ENCODE results near the gene SIPA1L2.

Gene SIPA1L2

DNA sequence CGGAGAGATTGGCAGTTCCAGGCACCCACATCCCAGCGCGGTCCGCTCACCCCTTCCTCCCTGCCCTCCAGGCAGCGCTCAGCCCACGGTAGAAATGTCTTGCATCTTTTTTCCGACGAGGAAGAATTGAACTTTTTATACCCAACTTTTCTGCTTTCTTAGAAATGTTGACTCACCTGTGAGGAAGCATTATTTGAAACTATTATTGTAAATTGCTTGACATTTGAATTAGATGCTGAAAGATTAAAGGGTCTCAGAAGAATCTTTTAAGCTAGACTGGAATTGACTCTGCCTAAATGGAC, 912 bp upstream of the SIPA1L2 start:
- FAIRE-seq (no peak), DNase-seq (ENCODE audit: insufficient read length, low spot score) (no peak)
- TF ChIP-seq POLR2AphosphoS5 (IDR thresholded peaks at IDR 0.05; ENCODE audit: low read depth, low read length) = no peak
- TF ChIP-seq SPI1 (IDR thresholded peaks at IDR 0.05; ENCODE audit: low read depth, low read length) = no peak
- TF ChIP-seq POU2F2 (IDR thresholded peaks at IDR 0.05; ENCODE audit: low read depth, low read length) = no peak
- no peak for TF ChIP-seq TAF1 (IDR thresholded peaks at IDR 0.05; ENCODE audit: low read depth, low read length)
- TF ChIP-seq POLR2A (IDR thresholded peaks at IDR 0.05; ENCODE audit: low read depth, low read length) = no peak
- TF ChIP-seq PAX5 (IDR thresholded peaks at IDR 0.05; ENCODE audit: insufficient read depth, low read length, severe bottlenecking) = no peak

DNA sequence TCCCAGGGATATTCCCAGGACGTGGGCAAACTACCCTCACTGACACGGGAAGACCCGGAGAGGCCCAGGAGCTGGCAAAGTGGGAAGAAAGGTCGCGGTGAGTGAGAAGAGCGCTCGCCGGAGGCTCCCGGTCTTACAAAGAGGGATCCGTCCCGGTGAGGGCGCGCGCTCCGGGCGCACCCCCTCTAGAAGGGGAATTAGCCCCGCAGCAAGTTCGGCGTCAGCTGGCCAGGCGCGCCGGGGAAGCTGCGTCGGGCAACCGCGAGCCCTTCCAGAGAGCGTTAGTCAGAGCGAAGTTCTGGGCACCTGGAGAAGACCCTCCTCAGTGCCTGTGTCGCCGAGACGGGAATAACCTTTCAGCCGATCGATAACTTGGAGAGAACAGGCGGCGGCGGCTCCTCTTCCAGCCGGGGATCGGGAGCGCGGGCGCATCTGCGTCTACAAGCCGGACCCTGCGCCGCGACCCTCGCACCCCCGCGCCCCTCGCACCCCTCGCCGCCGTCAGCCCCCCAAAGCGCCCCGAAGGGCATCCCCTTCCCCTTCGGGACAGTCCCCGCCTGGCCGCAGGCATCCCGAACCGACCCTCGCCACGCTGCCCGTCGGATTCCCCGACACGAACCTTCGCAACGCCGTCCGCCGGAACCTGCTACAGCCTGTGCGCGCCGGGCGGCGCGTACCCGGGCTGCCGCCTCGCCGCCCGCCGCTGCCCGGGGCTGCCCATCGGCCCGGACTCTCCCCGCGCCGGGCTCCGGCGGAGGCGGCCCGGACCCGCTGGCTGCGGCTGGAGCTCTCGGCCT, 485 bp downstream of the SIPA1L2 start:
- FAIRE-seq (no peak), DNase-seq (ENCODE audit: insufficient read length, low spot score) (no peak)
- TF ChIP-seq TAF1 (IDR thresholded peaks at IDR 0.05; ENCODE audit: low read depth, low read length) (no peak), POLR2AphosphoS5 (IDR thresholded peaks at IDR 0.05; ENCODE audit: low read depth, low read length) (no peak), PAX5 (IDR thresholded peaks at IDR 0.05; ENCODE audit: insufficient read depth, low read length, severe bottlenecking) (no peak), SPI1 (IDR thresholded peaks at IDR 0.05; ENCODE audit: low read depth, low read length) (no peak), POU2F2 (IDR thresholded peaks at IDR 0.05; ENCODE audit: low read depth, low read length) (no peak), POLR2A (IDR thresholded peaks at IDR 0.05; ENCODE audit: low read depth, low read length) (no peak)

DNA sequence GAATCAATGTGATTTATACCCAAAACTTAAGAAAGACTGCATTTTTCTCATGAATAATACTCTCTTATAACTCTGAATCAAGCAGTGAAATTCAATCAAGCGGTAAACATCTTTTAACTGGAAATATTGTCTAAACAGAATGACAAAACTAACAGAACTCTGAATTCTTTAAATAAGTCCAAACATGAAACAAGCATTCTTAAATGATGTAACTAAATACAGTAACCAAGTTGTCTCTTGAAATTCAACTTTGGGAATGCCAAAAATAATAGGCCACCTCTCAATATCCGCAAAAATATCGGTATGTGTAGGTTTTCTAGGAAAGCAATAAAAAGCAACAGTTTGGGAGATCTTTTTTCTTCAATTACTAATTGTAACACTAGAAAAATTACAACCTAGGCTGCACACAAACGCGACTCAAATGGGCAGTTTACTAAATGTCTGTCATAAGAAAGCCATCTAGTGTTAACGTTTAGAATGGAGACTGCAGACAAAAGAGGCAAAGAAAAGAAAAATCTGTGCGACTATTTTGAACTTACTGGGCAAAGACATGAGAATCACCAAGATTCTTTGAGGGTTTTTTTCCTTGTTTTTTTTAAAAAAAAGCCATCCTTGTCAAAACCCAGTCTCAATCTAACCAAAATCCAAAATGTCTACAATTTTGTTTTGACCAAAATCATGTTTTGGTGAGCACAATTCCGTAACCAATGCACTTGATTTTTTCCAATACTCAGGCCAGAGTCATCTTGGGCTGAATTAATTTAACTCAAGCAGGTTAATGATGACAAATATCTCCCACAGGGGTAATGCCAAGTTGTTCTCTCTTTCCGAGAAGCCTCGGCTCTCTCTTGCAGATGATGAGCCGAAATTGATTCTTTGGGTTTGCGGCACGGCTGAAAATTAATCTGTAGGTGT, 1.3 kb downstream of the SIPA1L2 start:
- DNase-seq (ENCODE audit: insufficient read length, low spot score) = no peak
- TF ChIP-seq POU2F2 (IDR thresholded peaks at IDR 0.05; ENCODE audit: low read depth, low read length) = no peak
- TF ChIP-seq TAF1 (IDR thresholded peaks at IDR 0.05; ENCODE audit: low read depth, low read length) = no peak
- no peak for TF ChIP-seq POLR2AphosphoS5 (IDR thresholded peaks at IDR 0.05; ENCODE audit: low read depth, low read length)
- TF ChIP-seq POLR2A (IDR thresholded peaks at IDR 0.05; ENCODE audit: low read depth, low read length) = no peak
- no peak for TF ChIP-seq PAX5 (IDR thresholded peaks at IDR 0.05; ENCODE audit: insufficient read depth, low read length, severe bottlenecking)
- TF ChIP-seq SPI1 (IDR thresholded peaks at IDR 0.05; ENCODE audit: low read depth, low read length) = no peak
- FAIRE-seq = no peak

DNA sequence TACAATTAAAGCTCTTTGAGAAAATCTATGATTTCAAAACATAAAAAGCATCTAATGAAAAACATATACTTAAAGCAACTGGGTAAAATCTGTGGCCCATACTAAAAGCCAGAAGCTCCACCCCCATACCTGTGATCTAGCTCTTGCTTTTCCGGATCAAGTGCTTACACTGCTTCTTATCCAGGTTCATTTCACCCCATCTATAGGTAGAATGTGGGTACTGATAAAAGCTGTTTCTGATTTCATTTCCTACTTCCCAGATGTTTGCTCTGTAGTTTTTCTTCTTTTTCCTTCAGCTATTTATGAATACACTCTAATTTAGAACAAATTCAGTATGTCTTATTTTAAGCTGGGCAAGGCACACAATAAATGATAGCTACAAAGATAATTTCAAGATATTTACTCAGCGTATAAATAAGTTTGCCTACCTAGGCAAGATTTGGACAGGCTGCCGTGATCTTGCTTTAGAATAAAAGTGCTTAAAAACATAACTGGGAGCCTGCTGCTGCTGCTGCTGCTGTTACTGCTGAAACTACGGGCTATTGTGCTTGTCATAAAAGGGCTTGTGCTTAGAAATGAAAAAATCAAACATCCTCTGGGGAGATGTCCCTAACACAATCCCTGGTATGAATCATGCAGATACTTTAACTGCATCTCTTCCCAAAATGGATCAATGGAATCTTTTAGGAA, 2.1 kb downstream of the SIPA1L2 start:
- TF ChIP-seq TAF1 (IDR thresholded peaks at IDR 0.05; ENCODE audit: low read depth, low read length) = no peak
- TF ChIP-seq POLR2AphosphoS5 (IDR thresholded peaks at IDR 0.05; ENCODE audit: low read depth, low read length) = no peak
- TF ChIP-seq SPI1 (IDR thresholded peaks at IDR 0.05; ENCODE audit: low read depth, low read length) = no peak
- TF ChIP-seq PAX5 (IDR thresholded peaks at IDR 0.05; ENCODE audit: insufficient read depth, low read length, severe bottlenecking) = no peak
- no peak for TF ChIP-seq POU2F2 (IDR thresholded peaks at IDR 0.05; ENCODE audit: low read depth, low read length)
- TF ChIP-seq POLR2A (IDR thresholded peaks at IDR 0.05; ENCODE audit: low read depth, low read length) = no peak
- FAIRE-seq (no peak), DNase-seq (ENCODE audit: insufficient read length, low spot score) (no peak)

DNA sequence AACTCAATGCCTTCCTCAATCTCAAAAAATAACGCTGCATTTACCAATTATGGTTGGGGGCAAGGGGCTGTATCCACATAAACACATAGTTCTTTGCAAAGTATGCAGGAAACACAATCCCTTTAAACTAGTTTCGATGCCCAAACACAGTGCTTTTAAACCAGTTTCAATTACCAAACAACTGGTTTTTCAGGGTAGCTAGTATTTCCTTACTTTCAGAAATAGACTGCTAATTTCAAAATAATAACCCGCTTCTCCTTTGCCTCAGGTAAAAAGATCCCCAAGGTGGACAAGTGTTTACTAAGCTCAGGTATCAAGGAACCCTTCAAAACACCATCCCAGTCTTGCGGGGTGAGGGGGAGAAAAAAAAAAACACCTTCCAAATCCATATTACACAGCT, 2.8 kb downstream of the SIPA1L2 start:
- no peak for DNase-seq (ENCODE audit: insufficient read length, low spot score)
- no peak for FAIRE-seq
- TF ChIP-seq POLR2AphosphoS5 (IDR thresholded peaks at IDR 0.05; ENCODE audit: low read depth, low read length) (no peak), TAF1 (IDR thresholded peaks at IDR 0.05; ENCODE audit: low read depth, low read length) (no peak), SPI1 (IDR thresholded peaks at IDR 0.05; ENCODE audit: low read depth, low read length) (no peak), PAX5 (IDR thresholded peaks at IDR 0.05; ENCODE audit: insufficient read depth, low read length, severe bottlenecking) (no peak), POU2F2 (IDR thresholded peaks at IDR 0.05; ENCODE audit: low read depth, low read length) (no peak), POLR2A (IDR thresholded peaks at IDR 0.05; ENCODE audit: low read depth, low read length) (no peak)

DNA sequence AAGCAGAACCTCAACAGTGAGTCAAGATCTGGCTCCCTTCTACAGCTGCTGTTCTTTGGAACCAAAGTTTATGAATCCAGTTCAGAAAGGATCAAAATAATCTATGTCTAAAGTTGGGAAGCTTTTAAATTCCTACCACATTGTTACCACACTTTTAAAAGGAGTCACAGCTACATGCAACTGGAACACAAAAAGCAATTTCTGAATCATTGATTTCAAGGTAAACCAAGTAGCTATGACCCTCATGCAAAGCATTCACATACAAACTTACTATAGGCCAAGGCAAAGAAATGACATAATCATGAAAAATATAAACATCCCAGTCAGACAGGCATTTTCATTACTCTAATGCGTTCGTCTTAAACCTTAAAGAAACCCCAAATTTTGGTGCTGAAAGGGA, 3.5 kb downstream of the SIPA1L2 start:
- DNase-seq (ENCODE audit: insufficient read length, low spot score) (no peak), FAIRE-seq (no peak)
- TF ChIP-seq POLR2A (IDR thresholded peaks at IDR 0.05; ENCODE audit: low read depth, low read length) = no peak
- TF ChIP-seq TAF1 (IDR thresholded peaks at IDR 0.05; ENCODE audit: low read depth, low read length) = no peak
- TF ChIP-seq POU2F2 (IDR thresholded peaks at IDR 0.05; ENCODE audit: low read depth, low read length) = no peak
- TF ChIP-seq POLR2AphosphoS5 (IDR thresholded peaks at IDR 0.05; ENCODE audit: low read depth, low read length) = no peak
- no peak for TF ChIP-seq SPI1 (IDR thresholded peaks at IDR 0.05; ENCODE audit: low read depth, low read length)
- TF ChIP-seq PAX5 (IDR thresholded peaks at IDR 0.05; ENCODE audit: insufficient read depth, low read length, severe bottlenecking) = no peak

DNA sequence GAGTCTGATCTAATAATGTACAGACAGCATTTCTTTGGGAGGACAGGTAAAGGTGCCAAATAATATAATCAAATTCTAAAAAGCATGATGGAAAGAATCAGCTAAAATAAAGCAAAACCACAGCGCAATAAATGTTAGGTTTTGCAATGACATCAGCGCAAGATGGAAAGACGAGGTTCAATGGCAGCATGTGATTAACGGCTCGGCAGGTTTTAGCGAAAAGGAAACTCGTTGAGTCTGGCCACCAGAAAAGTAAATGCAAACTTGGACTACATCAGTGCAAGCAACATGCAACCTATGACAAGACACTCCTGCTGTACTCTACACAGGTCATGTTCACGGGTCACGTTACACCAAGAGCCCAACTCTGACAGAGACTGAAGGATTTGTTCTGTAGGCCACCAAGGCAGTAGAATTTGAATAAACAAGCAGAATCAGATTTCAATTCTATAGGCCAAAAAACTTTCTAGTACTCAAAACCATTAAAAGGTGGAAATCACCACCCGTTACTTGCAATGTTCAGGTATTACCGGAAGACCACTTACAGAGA, 4.5 kb downstream of the SIPA1L2 start:
- FAIRE-seq (no peak), DNase-seq (ENCODE audit: insufficient read length, low spot score) (no peak)
- TF ChIP-seq POU2F2 (IDR thresholded peaks at IDR 0.05; ENCODE audit: low read depth, low read length) (no peak), PAX5 (IDR thresholded peaks at IDR 0.05; ENCODE audit: insufficient read depth, low read length, severe bottlenecking) (no peak)

DNA sequence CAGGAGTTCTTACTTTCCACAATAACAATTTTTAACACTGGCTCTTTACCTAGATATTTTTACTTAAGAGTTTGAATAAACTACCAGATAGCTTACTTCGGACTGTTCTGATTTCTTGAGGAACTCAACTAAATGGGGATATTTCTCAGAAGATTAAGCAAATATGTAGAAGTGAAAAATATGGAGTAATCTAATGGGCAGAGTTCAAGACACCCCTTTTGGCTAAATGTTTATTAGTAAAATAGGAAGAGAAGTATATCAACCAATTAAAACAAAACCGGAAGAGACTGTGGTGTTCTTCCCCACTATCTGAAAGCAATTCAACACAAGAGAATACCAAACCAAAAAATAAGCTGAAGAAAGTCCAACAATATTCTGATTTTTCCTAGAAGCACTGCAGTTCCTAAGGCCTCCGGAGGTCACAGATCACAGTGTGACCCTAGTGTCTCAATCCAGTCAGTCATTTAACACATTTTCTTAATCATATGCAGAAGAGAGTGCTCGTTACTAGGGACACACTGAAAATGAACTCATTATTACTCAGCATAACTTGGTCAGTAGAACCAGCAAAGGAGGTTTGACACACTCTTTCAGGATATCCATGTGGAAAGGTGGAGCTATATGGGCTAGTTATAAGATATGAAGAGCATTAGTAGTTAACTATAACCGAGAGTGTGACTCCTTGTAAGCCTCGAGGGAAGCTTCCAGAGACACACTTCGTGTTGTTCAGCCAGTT, 5.2 kb downstream of the SIPA1L2 start:
- no peak for DNase-seq (ENCODE audit: insufficient read length, low spot score)
- FAIRE-seq = no peak
- TF ChIP-seq POU2F2 (IDR thresholded peaks at IDR 0.05; ENCODE audit: low read depth, low read length) (no peak), TAF1 (IDR thresholded peaks at IDR 0.05; ENCODE audit: low read depth, low read length) (no peak), PAX5 (IDR thresholded peaks at IDR 0.05; ENCODE audit: insufficient read depth, low read length, severe bottlenecking) (no peak), POLR2AphosphoS5 (IDR thresholded peaks at IDR 0.05; ENCODE audit: low read depth, low read length) (no peak), POLR2A (IDR thresholded peaks at IDR 0.05; ENCODE audit: low read depth, low read length) (no peak), SPI1 (IDR thresholded peaks at IDR 0.05; ENCODE audit: low read depth, low read length) (no peak)

All from GM12891 (cell line).